ENCODE results near the gene NACC2.

Gene NACC2

GRCh38 chr9:136136127-136136925 is 41.2 kb upstream of the NACC2 start:
- Mint-ChIP-seq H3K4me3 (no peak overlapping the region), H3K4me1 (peaks cover 10% of the 10 kb centered on the region), H3K9me3 (no peaks in the 10 kb centered on the region), H3K27me3 (peaks cover 34% of the 10 kb centered on the region), H3K27ac (ENCODE audit: low read depth) (no peak overlapping the region), H3K36me3 (ENCODE audit: insufficient read depth) (no peaks in the 10 kb centered on the region)
- no peak for ATAC-seq (replicated peaks; ENCODE audit: extremely low read depth, poor library complexity, severe bottlenecking)
- no peak for DNase-seq (ENCODE audit: low spot score in 2 of 2)

- Mint-ChIP-seq H3K4me3 (no peak overlapping the region), H3K27ac (ENCODE audit: low read depth) (no peak overlapping the region), H3K36me3 (ENCODE audit: insufficient read depth) (no peaks in the 10 kb centered on the region), H3K9me3 (no peaks in the 10 kb centered on the region), H3K27me3 (peaks cover 42% of the 10 kb centered on the region), H3K4me1 (peaks cover 10% of the 10 kb centered on the region)
- no peak for DNase-seq (ENCODE audit: low spot score in 2 of 2)
- ATAC-seq (replicated peaks; ENCODE audit: extremely low read depth, poor library complexity, severe bottlenecking): no peak
Measured at GRCh38 chr9:136135326-136136126, 40.4 kb upstream of the NACC2 start.

DNA sequence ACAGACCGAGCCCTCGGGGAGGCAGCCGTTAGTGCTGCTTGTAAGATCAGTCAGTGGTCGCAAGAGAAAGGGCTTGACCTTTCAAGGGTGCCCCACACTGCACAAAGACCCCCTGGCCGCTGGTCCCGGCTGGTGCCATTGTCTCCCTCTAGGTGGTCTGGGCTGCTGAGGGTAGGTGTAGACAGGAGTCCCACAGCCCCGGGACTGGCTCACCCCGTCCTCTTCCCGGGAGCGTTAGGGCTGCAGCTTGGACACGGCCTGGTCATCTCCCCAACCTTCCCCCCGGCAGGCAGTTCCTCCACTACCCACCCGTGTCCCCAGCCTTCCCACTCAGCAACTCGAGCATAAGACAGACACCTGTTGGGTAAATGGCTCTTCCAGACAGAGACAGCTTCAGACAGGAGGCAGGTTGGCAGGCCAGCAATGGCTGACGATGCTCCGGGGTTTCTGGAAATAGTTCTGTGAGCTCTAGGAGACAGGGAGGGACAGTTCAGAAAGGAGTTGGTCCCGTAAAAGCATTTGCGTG is 38.9 kb upstream of the NACC2 start:
- H3K27ac Mint-ChIP-seq (ENCODE audit: low read depth): no peak overlapping the region
- H3K36me3 Mint-ChIP-seq (ENCODE audit: insufficient read depth): no peaks in the 10 kb centered on the region
- peaks cover 57% of the 10 kb centered on the region for H3K27me3 Mint-ChIP-seq
- H3K4me3 Mint-ChIP-seq: peak overlapping the region; percentile 54
- DNase-seq (ENCODE audit: low spot score in 2 of 2): no peak
- ATAC-seq (replicated peaks; ENCODE audit: extremely low read depth, poor library complexity, severe bottlenecking): no peak
- peaks cover 10% of the 10 kb centered on the region for H3K4me1 Mint-ChIP-seq
- no peaks in the 10 kb centered on the region for H3K9me3 Mint-ChIP-seq

DNA sequence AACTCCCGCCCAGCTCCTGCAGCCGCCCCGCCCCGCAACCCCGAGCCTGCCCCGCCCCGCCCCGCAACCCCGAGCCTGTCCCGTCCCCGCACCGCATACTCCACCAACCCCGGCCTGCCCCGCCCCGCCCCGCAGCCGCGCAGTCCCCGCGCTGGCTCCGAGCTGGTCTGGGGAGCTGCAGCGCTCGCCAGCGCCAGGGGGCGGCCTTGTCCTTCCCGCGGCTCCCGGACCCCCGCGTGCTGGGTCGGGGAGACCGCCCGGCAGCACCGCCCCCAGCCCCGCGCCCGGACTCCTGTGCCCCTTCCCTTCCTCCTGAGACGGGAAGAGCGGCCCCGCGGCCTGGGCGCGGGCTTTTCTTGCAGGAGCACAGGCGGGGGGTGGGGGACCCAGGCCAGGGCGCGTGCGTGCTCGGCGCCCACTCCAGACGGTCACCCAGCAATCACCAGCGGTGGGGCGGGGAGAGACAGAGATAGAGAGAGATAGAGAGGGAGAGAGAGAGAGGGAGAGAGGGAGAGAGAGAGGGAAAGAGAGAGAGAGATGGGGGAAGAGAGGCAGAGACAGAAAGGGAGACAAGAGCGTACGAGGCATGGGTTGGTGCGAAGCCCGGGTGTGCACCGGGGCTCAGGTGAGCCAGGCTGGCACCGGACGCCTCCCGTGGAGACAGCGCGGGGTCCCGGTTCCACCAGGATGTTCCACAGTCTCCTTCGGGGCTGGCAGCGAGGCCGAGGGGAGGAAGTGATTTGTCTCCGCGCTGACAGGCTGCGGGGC is 38.3 kb upstream of the NACC2 start:
- Mint-ChIP-seq H3K4me3 (peak overlapping the region; percentile 54), H3K27ac (ENCODE audit: low read depth) (no peak overlapping the region), H3K4me1 (peaks cover 10% of the 10 kb centered on the region), H3K36me3 (ENCODE audit: insufficient read depth) (no peaks in the 10 kb centered on the region), H3K9me3 (no peaks in the 10 kb centered on the region), H3K27me3 (peaks cover 63% of the 10 kb centered on the region)
- ATAC-seq (replicated peaks; ENCODE audit: extremely low read depth, poor library complexity, severe bottlenecking) (no peak), DNase-seq (ENCODE audit: low spot score in 2 of 2) (no peak)

GRCh38 chr9:136132512-136133050 is 37.5 kb upstream of the NACC2 start:
- Mint-ChIP-seq H3K4me3 (no peak overlapping the region), H3K36me3 (ENCODE audit: insufficient read depth) (no peaks in the 10 kb centered on the region), H3K4me1 (peaks cover 10% of the 10 kb centered on the region), H3K9me3 (no peaks in the 10 kb centered on the region), H3K27me3 (peaks cover 71% of the 10 kb centered on the region), H3K27ac (ENCODE audit: low read depth) (no peak overlapping the region)
- ATAC-seq (replicated peaks; ENCODE audit: extremely low read depth, poor library complexity, severe bottlenecking): peak; percentile 3
- no peak for DNase-seq (ENCODE audit: low spot score in 2 of 2)

DNA sequence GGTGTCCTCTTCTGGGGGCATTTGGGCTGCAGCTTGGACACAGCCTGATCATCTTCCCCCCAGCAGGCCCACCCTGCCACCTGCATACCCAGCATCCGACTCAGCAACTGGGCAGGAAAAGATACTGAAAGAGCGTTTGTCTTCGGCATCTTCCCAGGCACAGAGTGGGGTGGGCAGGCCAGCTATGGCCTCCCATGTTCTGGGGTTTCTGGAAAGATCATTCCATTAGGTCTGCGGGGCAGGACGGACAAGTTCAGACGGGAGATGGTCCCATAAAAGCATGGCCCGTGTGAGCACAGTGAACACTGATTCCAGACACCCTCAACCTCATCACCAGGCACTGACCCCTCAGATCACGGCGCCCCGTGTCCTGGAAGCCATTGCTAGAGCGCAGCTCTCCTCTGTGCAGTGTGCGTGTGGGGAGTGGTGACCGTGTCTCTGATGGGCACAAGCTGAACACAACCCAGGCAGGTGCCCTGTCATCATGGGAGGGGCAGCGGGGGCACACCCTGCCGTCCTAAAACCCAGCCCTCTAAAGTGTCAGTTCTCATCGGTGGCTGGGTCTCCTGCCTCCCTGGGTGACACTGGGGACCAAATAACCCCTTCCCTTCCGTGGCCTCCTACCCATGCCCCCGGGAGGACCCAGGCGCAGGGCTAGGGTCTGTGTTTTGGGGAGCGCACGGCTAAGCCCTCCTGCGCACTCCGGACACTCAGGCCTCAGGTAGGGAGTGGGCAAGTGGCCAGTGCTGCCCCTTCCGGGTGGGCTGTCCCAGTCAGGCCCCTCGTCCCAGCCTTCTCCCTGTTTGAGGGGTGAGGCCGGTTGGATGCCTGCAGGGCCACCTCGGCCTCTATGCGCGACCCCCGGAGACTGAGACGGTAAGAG is 36.8 kb upstream of the NACC2 start:
- ATAC-seq (replicated peaks; ENCODE audit: extremely low read depth, poor library complexity, severe bottlenecking): no peak
- no peak overlapping the region for H3K27ac Mint-ChIP-seq (ENCODE audit: low read depth)
- no peak overlapping the region for H3K4me3 Mint-ChIP-seq
- H3K9me3 Mint-ChIP-seq: no peaks in the 10 kb centered on the region
- H3K27me3 Mint-ChIP-seq: peaks cover 76% of the 10 kb centered on the region
- peaks cover 10% of the 10 kb centered on the region for H3K4me1 Mint-ChIP-seq
- no peaks in the 10 kb centered on the region for H3K36me3 Mint-ChIP-seq (ENCODE audit: insufficient read depth)
- DNase-seq (ENCODE audit: low spot score in 2 of 2): no peak

DNA sequence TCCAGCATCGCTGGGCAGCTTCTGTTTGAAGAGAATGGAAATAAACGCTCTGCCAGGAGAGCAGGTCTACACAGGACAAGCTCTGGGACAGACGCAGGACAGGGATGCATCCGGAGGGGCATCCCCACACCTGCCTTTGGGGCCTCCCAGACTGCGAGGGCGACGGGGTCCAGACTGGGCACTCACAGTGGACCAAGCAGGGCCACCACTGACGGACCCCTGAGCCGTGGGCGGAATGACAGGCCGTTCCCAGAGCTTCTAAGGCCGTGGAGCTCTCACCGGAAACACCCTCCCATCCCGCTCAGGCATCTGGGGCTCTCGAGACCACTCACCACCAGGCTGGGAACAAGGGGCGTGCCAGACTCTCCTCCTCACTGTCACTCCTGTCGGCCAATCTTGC is 34.1 kb upstream of the NACC2 start:
- Mint-ChIP-seq H3K27me3 (peaks cover 74% of the 10 kb centered on the region), H3K27ac (ENCODE audit: low read depth) (peak overlapping the region; percentile 60), H3K4me3 (no peak overlapping the region), H3K9me3 (no peaks in the 10 kb centered on the region), H3K4me1 (peaks cover 8% of the 10 kb centered on the region), H3K36me3 (ENCODE audit: insufficient read depth) (no peaks in the 10 kb centered on the region)
- DNase-seq (ENCODE audit: low spot score in 2 of 2) (no peak), ATAC-seq (replicated peaks; ENCODE audit: extremely low read depth, poor library complexity, severe bottlenecking) (no peak)

DNA sequence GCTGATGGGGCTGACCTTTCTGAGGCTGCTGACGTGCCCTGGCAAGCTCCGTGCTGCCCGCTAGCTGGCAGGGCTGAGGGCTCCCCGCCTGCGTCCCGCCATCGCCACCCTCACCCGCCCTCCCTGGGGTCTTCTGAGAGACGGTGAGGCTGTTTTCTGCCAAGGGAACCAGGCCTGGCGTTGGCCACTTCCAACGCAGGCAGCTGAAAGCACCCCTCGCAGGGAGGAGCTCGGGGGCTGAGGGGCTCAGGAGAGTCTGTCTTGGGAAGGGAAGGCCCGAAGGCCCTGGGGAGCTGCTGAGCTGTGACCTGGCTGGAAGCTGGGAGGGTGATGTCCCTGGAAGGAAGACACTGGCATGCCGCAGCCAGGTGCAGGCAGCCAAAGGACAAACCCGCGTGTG is 33.3 kb upstream of the NACC2 start:
- DNase-seq (ENCODE audit: low spot score in 2 of 2): no peak
- Mint-ChIP-seq H3K36me3 (ENCODE audit: insufficient read depth) (no peaks in the 10 kb centered on the region), H3K27me3 (peaks cover 67% of the 10 kb centered on the region), H3K4me3 (no peak overlapping the region), H3K9me3 (no peaks in the 10 kb centered on the region), H3K27ac (ENCODE audit: low read depth) (no peak overlapping the region), H3K4me1 (peaks cover under 1% of the 10 kb centered on the region)
- no peak for ATAC-seq (replicated peaks; ENCODE audit: extremely low read depth, poor library complexity, severe bottlenecking)

DNA sequence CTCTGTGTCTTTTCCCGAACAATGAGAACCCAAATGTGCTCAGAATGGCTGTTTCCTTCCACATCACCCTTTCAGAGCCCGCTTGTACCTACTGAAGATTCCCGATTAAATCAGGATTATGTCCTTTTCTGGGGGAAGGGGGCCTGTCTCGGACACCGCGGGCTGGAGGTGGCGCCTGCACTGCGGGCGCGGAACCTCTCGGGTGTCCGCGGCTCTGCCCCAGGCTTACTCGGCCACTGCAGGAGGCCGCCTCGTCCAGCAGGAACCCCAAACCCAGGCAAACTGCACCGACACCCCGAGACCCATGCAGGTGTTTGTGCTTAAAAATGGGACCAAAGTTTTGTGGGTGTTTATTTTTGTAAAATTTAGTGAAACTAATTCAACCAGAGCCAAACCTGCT is 32.2 kb upstream of the NACC2 start:
- no peaks in the 10 kb centered on the region for H3K9me3 Mint-ChIP-seq
- peaks cover 5% of the 10 kb centered on the region for H3K4me1 Mint-ChIP-seq
- H3K36me3 Mint-ChIP-seq (ENCODE audit: insufficient read depth): peaks cover 1% of the 10 kb centered on the region
- peaks cover 66% of the 10 kb centered on the region for H3K27me3 Mint-ChIP-seq
- ATAC-seq (replicated peaks; ENCODE audit: extremely low read depth, poor library complexity, severe bottlenecking) (no peak), DNase-seq (ENCODE audit: low spot score in 2 of 2) (no peak)
- H3K27ac Mint-ChIP-seq (ENCODE audit: low read depth): no peak overlapping the region
- no peak overlapping the region for H3K4me3 Mint-ChIP-seq

DNA sequence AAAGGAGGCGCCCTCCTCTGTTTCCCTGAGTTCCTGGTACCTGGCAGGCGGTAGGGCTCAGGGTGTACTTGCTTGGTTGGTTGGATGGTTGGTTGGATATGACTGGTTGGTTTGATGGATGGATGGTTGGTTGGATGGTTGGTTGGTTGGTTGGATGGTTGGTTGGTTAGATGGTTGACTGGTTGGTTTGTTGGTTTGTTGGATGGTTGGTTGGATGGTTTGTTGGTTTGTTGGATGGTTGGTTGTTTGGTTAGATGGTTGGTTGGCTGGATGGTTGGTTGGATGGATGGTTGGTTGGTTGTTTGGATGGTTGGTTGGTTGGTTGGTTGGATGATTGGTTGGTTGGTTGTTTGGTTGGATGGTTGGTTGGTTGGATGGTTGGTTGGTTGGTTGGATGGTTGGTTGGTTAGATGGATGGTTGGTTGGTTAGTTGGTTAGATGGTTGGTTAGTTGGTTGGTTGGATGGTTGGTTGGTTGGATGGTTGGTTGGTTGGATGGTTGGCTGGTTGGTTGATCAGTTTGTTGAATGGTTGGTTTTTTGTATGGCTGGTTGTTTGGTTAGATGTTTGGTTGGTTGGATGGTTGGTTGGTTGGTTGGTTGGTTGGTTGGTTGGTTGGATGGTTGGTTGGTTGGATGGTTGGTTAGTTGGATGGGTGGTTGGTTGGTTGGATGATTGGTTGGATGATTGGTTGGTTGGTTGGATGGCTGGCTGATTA is 30.0 kb upstream of the NACC2 start:
- Mint-ChIP-seq H3K4me1 (peaks cover 5% of the 10 kb centered on the region), H3K27ac (ENCODE audit: low read depth) (no peak overlapping the region), H3K27me3 (peaks cover 45% of the 10 kb centered on the region), H3K36me3 (ENCODE audit: insufficient read depth) (peaks cover 1% of the 10 kb centered on the region), H3K9me3 (no peaks in the 10 kb centered on the region), H3K4me3 (no peak overlapping the region)
- no peak for DNase-seq (ENCODE audit: low spot score in 2 of 2)
- no peak for ATAC-seq (replicated peaks; ENCODE audit: extremely low read depth, poor library complexity, severe bottlenecking)

Data from central memory CD8-positive, alpha-beta T cell (primary cell).